ENCODE results near the gene EMILIN2. TPM values are rescaled to one million over a fixed set of nuclear protein-coding genes. Genes with fewer than 3 reads are reported as not detected.

The EMILIN2 gene
- total RNA-seq, 1 donor from 2014 or later, result 19.2 TPM

- H3K9me3 Mint-ChIP-seq, result peaks cover 36% of the 10 kb centered on the region
- H3K36me3 Mint-ChIP-seq (ENCODE audit: low read depth), result peaks cover 20% of the 10 kb centered on the region
- no peak for DNase-seq (ENCODE audit: low read depth, low spot score)
- H3K27me3 Mint-ChIP-seq (ENCODE audit: low read depth), result no peaks in the 10 kb centered on the region
- no peak overlapping the region for H3K27ac Mint-ChIP-seq (ENCODE audit: unreplicated experiment)
- no peak overlapping the region for H3K4me3 Mint-ChIP-seq
- TF ChIP-seq CTCF (conservative IDR thresholded peaks at IDR 0.05), result no peak
- H3K4me1 Mint-ChIP-seq, result no peaks in the 10 kb centered on the region
Observed at GRCh38 chr18:2811416-2811815, 35.4 kb upstream of the EMILIN2 start.

GRCh38 chr18:2814928-2815327 lies 31.9 kb upstream of the EMILIN2 start:
- Mint-ChIP-seq H3K27me3 (ENCODE audit: low read depth) (no peaks in the 10 kb centered on the region), H3K4me1 (no peaks in the 10 kb centered on the region), H3K4me3 (no peak overlapping the region), H3K9me3 (peaks cover 42% of the 10 kb centered on the region), H3K27ac (ENCODE audit: unreplicated experiment) (no peak overlapping the region), H3K36me3 (ENCODE audit: low read depth) (peaks cover 7% of the 10 kb centered on the region)
- DNase-seq (ENCODE audit: low read depth, low spot score), result no peak
- no peak for TF ChIP-seq CTCF (conservative IDR thresholded peaks at IDR 0.05)

DNA sequence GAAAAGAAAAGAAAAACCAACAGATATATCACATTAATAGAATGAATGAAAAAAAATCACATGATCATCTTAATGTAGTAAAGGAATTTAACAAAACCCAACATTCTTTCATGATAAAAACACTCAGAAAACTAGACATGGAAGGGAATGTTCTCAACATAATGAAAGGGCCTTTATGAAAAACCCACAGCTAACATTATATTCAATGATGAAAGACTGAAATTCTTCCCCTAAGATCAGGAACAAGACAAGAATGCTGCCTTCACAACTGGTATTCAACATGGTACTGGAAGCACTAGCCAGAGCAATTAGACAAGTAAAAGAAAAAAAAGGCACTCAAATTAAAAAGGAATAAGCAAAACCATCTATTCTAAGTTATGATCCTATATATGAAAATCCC lies 28.5 kb upstream of the EMILIN2 start:
- H3K36me3 Mint-ChIP-seq (ENCODE audit: low read depth), result no peaks in the 10 kb centered on the region
- peaks cover 1% of the 10 kb centered on the region for H3K27me3 Mint-ChIP-seq (ENCODE audit: low read depth)
- no peak for DNase-seq (ENCODE audit: low read depth, low spot score)
- no peaks in the 10 kb centered on the region for H3K4me1 Mint-ChIP-seq
- H3K4me3 Mint-ChIP-seq, result no peak overlapping the region
- no peak overlapping the region for H3K27ac Mint-ChIP-seq (ENCODE audit: unreplicated experiment)
- TF ChIP-seq CTCF (conservative IDR thresholded peaks at IDR 0.05), result no peak
- H3K9me3 Mint-ChIP-seq, result peaks cover 27% of the 10 kb centered on the region

DNA sequence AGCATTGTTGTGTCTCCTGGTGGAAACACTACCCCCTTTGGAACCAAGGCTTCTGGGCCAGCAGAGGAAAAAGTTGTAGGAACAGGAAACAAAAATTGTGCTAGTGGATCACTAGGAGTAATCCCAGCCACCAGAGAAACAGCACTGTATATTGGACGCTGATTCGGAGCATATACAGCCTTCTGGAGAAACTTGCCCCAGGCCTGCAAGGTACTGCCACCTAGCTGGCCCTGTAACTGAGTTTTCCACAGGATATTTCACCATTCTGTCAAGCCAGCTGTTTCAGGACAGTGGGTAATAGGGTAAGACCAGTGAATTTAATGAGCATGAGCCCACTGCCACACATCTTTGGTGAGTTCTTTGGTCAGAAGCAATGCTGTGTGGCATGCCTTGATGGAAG lies 25.1 kb upstream of the EMILIN2 start:
- DNase-seq (ENCODE audit: low read depth, low spot score), result no peak
- H3K4me1 Mint-ChIP-seq, result peaks cover 4% of the 10 kb centered on the region
- peaks cover 15% of the 10 kb centered on the region for H3K9me3 Mint-ChIP-seq
- peaks cover 3% of the 10 kb centered on the region for H3K27me3 Mint-ChIP-seq (ENCODE audit: low read depth)
- H3K36me3 Mint-ChIP-seq (ENCODE audit: low read depth), result peaks cover 3% of the 10 kb centered on the region
- H3K4me3 Mint-ChIP-seq, result no peak overlapping the region
- TF ChIP-seq CTCF (conservative IDR thresholded peaks at IDR 0.05), result no peak
- no peak overlapping the region for H3K27ac Mint-ChIP-seq (ENCODE audit: unreplicated experiment)

DNA sequence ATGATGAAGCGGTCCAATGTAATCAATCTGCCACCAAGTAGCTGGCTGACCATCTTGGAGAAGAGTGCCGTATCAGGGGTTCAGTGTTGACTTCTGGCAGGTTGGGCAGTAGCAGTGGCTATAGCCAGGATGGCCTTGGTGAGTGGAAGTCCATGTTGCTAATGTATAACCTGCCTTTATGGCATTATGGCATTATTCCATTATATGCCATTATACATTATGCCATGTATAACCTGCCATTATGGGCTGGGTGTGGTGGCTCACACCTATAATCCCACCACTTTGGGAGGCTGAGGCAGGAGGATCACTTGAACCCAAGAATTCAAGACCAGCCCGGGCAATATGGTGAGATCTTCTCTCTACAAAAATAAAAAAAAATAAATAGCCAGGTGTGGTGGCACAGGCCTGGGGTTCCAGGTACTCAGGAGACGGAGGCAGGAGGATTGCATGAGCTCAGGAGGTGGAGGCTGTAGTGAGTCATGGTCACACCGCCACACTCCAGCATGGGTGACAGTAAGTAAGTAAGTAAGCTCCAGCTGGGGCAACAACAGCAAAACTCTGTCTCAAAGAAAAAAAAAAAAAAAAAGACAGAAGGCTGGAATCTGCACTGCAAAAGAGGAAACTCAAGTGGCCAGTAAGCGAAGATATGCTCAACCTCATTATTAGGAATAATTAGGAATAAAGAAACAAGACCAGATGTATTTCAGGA lies 24.4 kb upstream of the EMILIN2 start:
- no peak for TF ChIP-seq CTCF (conservative IDR thresholded peaks at IDR 0.05)
- DNase-seq (ENCODE audit: low read depth, low spot score), result no peak
- H3K9me3 Mint-ChIP-seq, result peaks cover 10% of the 10 kb centered on the region
- H3K4me1 Mint-ChIP-seq, result peaks cover 9% of the 10 kb centered on the region
- no peak overlapping the region for H3K4me3 Mint-ChIP-seq
- H3K27ac Mint-ChIP-seq (ENCODE audit: unreplicated experiment), result no peak overlapping the region
- peaks cover 3% of the 10 kb centered on the region for H3K27me3 Mint-ChIP-seq (ENCODE audit: low read depth)
- H3K36me3 Mint-ChIP-seq (ENCODE audit: low read depth), result peaks cover 3% of the 10 kb centered on the region

Measured in neural crest cell (in vitro differentiated cells).